Caco-2 (cell line): ENCODE data around the gene PKIB. TPM values are rescaled to one million over a fixed set of nuclear protein-coding genes. Genes with fewer than 3 reads are reported as not detected.

Experiments
- BruUV-seq: library from RNA; stranded (reverse); fragments of 400-500 nt; replicated peaks from 2 replicates; lab custom pipeline; 2021; lab: Mats Ljungman, UMichigan
- CTCF ChIA-PET: fragments of 300-600 bp; sonication (Branson Sonifier 250); formaldehyde crosslinking; loops from one replicate; lab custom pipeline; 2022; ENCODE audit warnings: antibody characterized with exemption; lab: Charles Lee
- POLR2A ChIA-PET: fragments of 300-600 bp; sonication (Branson Sonifier 250); formaldehyde crosslinking; loops from one replicate; lab custom pipeline; 2022; ENCODE audit warnings: antibody characterized with exemption; lab: Charles Lee
- DNase-seq, 2 experiments: peaks; one replicate each; pipeline versions ENCODE4 v3.0.0 to v3.0.0-alpha.2; 2020 to 2022
- H3K27me3 ChIP-seq: replicated peaks from 2 replicates; pipeline ENCODE4 v1.6.0; 2011; ENCODE audit warnings: low read length; ENCODE audit not compliant: control insufficient read depth, insufficient read depth
- H3K36me3 ChIP-seq: 2 replicates; pipeline ENCODE4 v1.5.1; 2011; ENCODE audit warnings: low read length; ENCODE audit not compliant: control insufficient read depth, insufficient read depth
- H3K4me1 ChIP-seq: fragments of 250-450 bp; sonication (Bioruptor Pico); 2 replicates; pipeline ENCODE4 v1.5.1; 2020; ENCODE audit warnings: mild to moderate bottlenecking
- H3K4me3 ChIP-seq: 2 replicates; pipeline ENCODE4 v1.5.1; 2011; ENCODE audit warnings: low read depth, mild to moderate bottlenecking, control low read depth, low read length
- H3K9me3 ChIP-seq: fragments of 250-450 bp; sonication (Bioruptor Pico); 2 replicates; pipeline ENCODE4 v1.5.1; 2020; ENCODE audit warnings: mild to moderate bottlenecking, moderate library complexity
- H3K27ac Mint-ChIP-seq: one replicate; pipeline ENCODE4 v1.8.0; 2022; ENCODE audit warnings: mixed read lengths; ENCODE audit not compliant: unreplicated experiment
- H3K27me3 Mint-ChIP-seq: one replicate; pipeline ENCODE4 v1.8.0; 2022; ENCODE audit warnings: mixed read lengths; ENCODE audit not compliant: insufficient read depth, unreplicated experiment
- H3K36me3 Mint-ChIP-seq: one replicate; pipeline ENCODE4 v1.8.0; 2022; ENCODE audit warnings: mild to moderate bottlenecking, mixed read lengths; ENCODE audit not compliant: insufficient read depth, unreplicated experiment
- H3K4me1 Mint-ChIP-seq: one replicate; pipeline ENCODE4 v1.8.0; 2022; ENCODE audit warnings: low read depth, mixed read lengths; ENCODE audit not compliant: unreplicated experiment
- H3K4me3 Mint-ChIP-seq: one replicate; pipeline ENCODE4 v1.8.0; 2022; ENCODE audit warnings: mild to moderate bottlenecking, moderate library complexity, mixed read lengths; ENCODE audit not compliant: unreplicated experiment
- H3K9me3 Mint-ChIP-seq: one replicate; pipeline ENCODE4 v1.8.0; 2022; ENCODE audit warnings: mixed read lengths; ENCODE audit not compliant: unreplicated experiment
- intact Hi-C: fragments of 100-400 bp; cut with micrococcal nuclease; formaldehyde crosslinking; loops from one replicate; pipeline ENCODE4 v1.10.0; 2022; ENCODE audit not compliant: unreplicated experiment
- total RNA-seq: library from RNA; stranded (reverse); gene quantifications from 2 replicates; pipeline ENCODE4 v1.2.3, GENCODE V29; 2022
- TF ChIP-seq, protein P1 (sequence below), 2 experiments: fragments of 200-600 bp in 1 of 2; IDR thresholded peaks; 1 replicate in 1 of 2; 2 replicates in 1 of 2; pipeline versions ENCODE4 v1.5.1 to v1.8.0; 2011 to 2022; ENCODE audit warnings: antibody characterized with exemption in 1 of 2, control low read depth in 1 of 2, inconsistent platforms in 1 of 2, low read depth in 1 of 2, low read length in 1 of 2, mild to moderate bottlenecking in 1 of 2, moderate library complexity in 1 of 2; ENCODE audit not compliant: insufficient read depth in 1 of 2, severe bottlenecking in 1 of 2, unreplicated experiment in 1 of 2

Gene PKIB
- total RNA-seq, 1 experiment from 2014 or later = 18.6 TPM

DNA sequence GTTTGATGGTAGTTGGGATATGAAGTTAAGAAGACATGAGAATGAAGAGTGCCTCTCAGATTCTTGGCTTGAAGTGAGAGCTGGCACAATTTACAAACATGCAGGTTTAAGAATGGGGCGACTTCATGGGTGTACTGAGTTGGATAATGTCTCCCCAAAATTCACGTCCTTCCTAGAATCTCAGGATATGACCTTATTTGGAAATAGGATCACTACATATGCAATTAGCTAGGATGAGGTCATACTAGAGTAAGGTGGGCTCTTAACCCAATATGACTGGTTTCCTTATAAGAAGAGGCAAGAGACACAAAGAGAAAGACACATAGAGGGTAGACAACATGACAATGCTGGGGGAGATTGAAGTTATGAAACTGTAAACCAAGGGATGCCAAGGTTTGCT, 5.2 kb downstream of the PKIB start:
- TF ChIP-seq, protein P1, sequence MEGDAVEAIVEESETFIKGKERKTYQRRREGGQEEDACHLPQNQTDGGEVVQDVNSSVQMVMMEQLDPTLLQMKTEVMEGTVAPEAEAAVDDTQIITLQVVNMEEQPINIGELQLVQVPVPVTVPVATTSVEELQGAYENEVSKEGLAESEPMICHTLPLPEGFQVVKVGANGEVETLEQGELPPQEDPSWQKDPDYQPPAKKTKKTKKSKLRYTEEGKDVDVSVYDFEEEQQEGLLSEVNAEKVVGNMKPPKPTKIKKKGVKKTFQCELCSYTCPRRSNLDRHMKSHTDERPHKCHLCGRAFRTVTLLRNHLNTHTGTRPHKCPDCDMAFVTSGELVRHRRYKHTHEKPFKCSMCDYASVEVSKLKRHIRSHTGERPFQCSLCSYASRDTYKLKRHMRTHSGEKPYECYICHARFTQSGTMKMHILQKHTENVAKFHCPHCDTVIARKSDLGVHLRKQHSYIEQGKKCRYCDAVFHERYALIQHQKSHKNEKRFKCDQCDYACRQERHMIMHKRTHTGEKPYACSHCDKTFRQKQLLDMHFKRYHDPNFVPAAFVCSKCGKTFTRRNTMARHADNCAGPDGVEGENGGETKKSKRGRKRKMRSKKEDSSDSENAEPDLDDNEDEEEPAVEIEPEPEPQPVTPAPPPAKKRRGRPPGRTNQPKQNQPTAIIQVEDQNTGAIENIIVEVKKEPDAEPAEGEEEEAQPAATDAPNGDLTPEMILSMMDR (IDR thresholded peaks at IDR 0.05; ENCODE audit: insufficient read depth in 1 of 2, low read depth in 1 of 2, low read length in 1 of 2, severe bottlenecking in 1 of 2, unreplicated experiment in 1 of 2) = no peak
- intact Hi-C loops = no loop called here
- Mint-ChIP-seq H3K27me3 (peaks cover 3% of the 10 kb centered on the region), H3K4me1 (peaks cover 7% of the 10 kb centered on the region), H3K4me3 (no peak overlapping the region), H3K9me3 (peaks cover 12% of the 10 kb centered on the region), H3K27ac (no peak overlapping the region), H3K36me3 (peaks cover 6% of the 10 kb centered on the region)
- H3K9me3 ChIP-seq = no peaks in the 10 kb centered on the region
- no peaks in the 10 kb centered on the region for H3K36me3 ChIP-seq
- no peaks in the 10 kb centered on the region for H3K4me1 ChIP-seq
- no peak for DNase-seq
- no peaks in the 10 kb centered on the region for H3K27me3 ChIP-seq
- POLR2A ChIA-PET = no interaction called here
- H3K4me3 ChIP-seq = no peak overlapping the region
- CTCF ChIA-PET = no interaction called here
- BruUV-seq = no TSS peak

DNA sequence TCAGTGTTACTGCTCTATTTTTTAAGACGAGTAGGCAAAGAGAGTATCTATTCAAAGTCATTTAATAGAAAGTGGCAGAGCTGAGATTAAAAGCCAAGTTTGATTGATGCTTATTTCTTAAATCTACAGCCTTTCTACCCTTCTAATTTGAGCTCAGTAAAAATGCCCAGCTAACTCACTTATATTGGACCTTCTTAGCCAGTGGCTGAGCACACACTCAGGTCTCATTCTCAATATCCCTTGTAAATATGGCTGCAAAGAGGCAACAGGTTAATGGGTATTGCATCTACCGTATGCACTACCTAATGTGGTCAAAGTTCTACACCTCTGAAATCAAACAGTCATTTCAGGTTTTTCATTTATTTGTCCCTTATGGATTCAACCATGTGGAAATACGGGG, 6.7 kb downstream of the PKIB start:
- ChIA-PET POLR2A (no interaction called here), CTCF (no interaction called here)
- H3K4me1 Mint-ChIP-seq = peaks cover 7% of the 10 kb centered on the region
- H3K9me3 ChIP-seq = no peaks in the 10 kb centered on the region
- H3K4me1 ChIP-seq = 0 out of 2 replicates have a peak, but pooled peaks cover 7% of the 10 kb centered on the region
- H3K36me3 Mint-ChIP-seq = no peaks in the 10 kb centered on the region
- H3K27ac Mint-ChIP-seq = no peak overlapping the region
- no peak overlapping the region for H3K4me3 ChIP-seq
- no peak overlapping the region for H3K4me3 Mint-ChIP-seq
- intact Hi-C loops = no loop called here
- BruUV-seq = no TSS peak
- H3K36me3 ChIP-seq = no peaks in the 10 kb centered on the region
- no peaks in the 10 kb centered on the region for H3K27me3 ChIP-seq
- TF ChIP-seq, protein P1 (IDR thresholded peaks at IDR 0.05; ENCODE audit: insufficient read depth in 1 of 2, low read depth in 1 of 2, low read length in 1 of 2, severe bottlenecking in 1 of 2, unreplicated experiment in 1 of 2) = no peak
- peaks cover 12% of the 10 kb centered on the region for H3K9me3 Mint-ChIP-seq
- H3K27me3 Mint-ChIP-seq = peaks cover 3% of the 10 kb centered on the region
- no peak for DNase-seq

DNA sequence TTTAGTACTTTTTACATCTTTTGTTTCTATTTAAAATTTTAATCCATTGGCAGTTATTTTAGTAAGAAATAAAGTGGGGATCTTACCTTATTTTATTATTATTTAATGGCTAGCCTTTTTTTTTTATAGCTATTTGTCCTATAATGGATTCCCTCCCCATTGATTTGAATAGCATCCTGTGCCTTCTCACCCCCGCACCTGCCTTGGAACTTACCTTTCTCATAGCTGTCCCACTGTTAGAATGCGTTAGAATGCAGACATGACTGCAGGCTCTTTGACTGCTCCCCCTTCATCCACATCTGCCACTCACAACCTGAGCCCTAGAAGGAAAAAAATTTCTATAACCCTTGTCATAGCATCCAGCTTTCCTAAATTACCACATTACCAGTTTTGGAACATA, 9.1 kb downstream of the PKIB start:
- intact Hi-C loops = no loop called here
- Mint-ChIP-seq H3K27me3 (peaks cover 3% of the 10 kb centered on the region), H3K36me3 (no peaks in the 10 kb centered on the region), H3K4me3 (no peak overlapping the region), H3K4me1 (peaks cover 7% of the 10 kb centered on the region), H3K9me3 (peaks cover 12% of the 10 kb centered on the region), H3K27ac (no peak overlapping the region)
- TF ChIP-seq, protein P1 (IDR thresholded peaks at IDR 0.05; ENCODE audit: insufficient read depth in 1 of 2, low read depth in 1 of 2, low read length in 1 of 2, severe bottlenecking in 1 of 2, unreplicated experiment in 1 of 2) = no peak
- H3K4me1 ChIP-seq = 0 out of 2 replicates have a peak, but pooled peaks cover 7% of the 10 kb centered on the region
- ChIA-PET POLR2A (no interaction called here), CTCF (no interaction called here)
- H3K36me3 ChIP-seq = no peaks in the 10 kb centered on the region
- no TSS peak for BruUV-seq
- H3K9me3 ChIP-seq = no peaks in the 10 kb centered on the region
- no peak for DNase-seq
- no peak overlapping the region for H3K4me3 ChIP-seq
- no peaks in the 10 kb centered on the region for H3K27me3 ChIP-seq
